Ascending aorta (tissue), 2 donors: ENCODE measurements around the gene MSL1. TPM values are rescaled to one million over a fixed set of nuclear protein-coding genes. Genes with fewer than 3 reads are reported as not detected.

Experiments
- DNase-seq, 2 donors: peaks; one replicate each; pipeline ENCODE4 v3.0.0-alpha.2; 2019; ENCODE audit warnings: low spot score in 2 of 2
- H3K27ac ChIP-seq, 2 donors: fragments of 200-600 bp; sonication (generic); one replicate each; pipeline ENCODE4 v1.5.1; 2016 to 2017; ENCODE audit warnings: mild to moderate bottlenecking in 1 of 2
- H3K27me3 ChIP-seq: fragments of 200-600 bp; sonication (generic); one replicate; pipeline ENCODE4 v1.5.1; 2017
- H3K36me3 ChIP-seq, 2 donors: fragments of 200-600 bp; sonication (generic); one replicate each; pipeline ENCODE4 v1.5.1; 2016
- H3K4me1 ChIP-seq, 2 donors: fragments of 200-600 bp; sonication (generic); one replicate each; pipeline ENCODE4 v1.5.1; 2016 to 2017; ENCODE audit warnings: mild to moderate bottlenecking in 1 of 2
- H3K4me3 ChIP-seq, 2 donors: fragments of 200-600 bp; sonication (generic); one replicate each; pipeline ENCODE4 v1.5.1; 2016 to 2017; ENCODE audit warnings: mild to moderate bottlenecking in 1 of 2
- H3K9me3 ChIP-seq, 2 donors: fragments of 200-600 bp; sonication (generic); one replicate each; pipeline ENCODE4 v1.5.1; 2016
- intact Hi-C: fragments of 100-400 bp; cut with DNase I; formaldehyde crosslinking; loops from one replicate; pipeline ENCODE4 v1.15.1; 2023
- total RNA-seq: library from RNA; depleted of rRNA; stranded (reverse); fragments of >200 nt; gene quantifications from one replicate; pipeline ENCODE4 v1.1.0, GENCODE V29; 2016
- TF ChIP-seq, protein P1 (sequence below), 3 experiments: fragments of 200-600 bp in 2 of 3; fragments of 450-650 bp in 1 of 3; sonication (generic) in 2 of 3; IDR thresholded peaks; one replicate each; pipeline ENCODE4 v1.5.1; 2016 to 2019; ENCODE audit warnings: antibody characterized with exemption in 3 of 3, mild to moderate bottlenecking in 1 of 3, moderate library complexity in 1 of 3

MSL1 gene
- total RNA-seq, 1 donor from 2014 or later = 82.5 TPM

DNA sequence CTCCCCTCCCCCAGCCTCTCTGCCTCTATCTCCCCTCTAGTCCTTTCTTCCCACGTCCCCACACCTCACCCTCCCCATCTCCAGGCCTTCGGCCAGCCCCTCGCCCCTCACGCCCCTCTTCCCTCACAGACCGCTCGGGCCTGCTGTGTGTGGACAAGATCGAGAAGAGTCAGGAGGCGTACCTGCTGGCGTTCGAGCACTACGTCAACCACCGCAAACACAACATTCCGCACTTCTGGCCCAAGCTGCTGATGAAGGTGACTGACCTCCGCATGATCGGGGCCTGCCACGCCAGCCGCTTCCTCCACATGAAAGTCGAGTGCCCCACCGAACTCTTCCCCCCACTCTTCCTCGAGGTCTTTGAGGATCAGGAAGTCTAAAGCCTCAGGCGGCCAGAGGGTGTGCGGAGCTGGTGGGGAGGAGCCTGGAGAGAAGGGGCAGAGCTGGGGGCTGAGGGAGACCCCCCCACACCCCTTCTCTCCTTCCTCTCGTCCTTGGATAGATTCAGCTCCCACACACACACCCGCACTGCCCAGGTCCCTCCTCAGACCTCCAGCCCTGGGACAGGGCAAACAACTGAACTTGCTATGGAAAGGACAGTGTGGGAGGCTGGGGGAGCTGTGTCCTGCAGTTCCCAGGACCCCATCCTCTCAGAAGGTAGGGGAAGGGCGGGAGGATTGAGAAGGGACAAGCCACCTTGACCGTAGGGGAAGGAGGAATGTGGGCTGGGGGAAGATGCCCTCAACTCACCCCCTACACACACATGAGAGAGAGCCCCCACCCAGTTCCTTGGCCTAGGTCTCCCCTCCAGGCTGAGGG, 32.5 kb upstream of the MSL1 start:
- no peak for DNase-seq
- TF ChIP-seq, protein P1, sequence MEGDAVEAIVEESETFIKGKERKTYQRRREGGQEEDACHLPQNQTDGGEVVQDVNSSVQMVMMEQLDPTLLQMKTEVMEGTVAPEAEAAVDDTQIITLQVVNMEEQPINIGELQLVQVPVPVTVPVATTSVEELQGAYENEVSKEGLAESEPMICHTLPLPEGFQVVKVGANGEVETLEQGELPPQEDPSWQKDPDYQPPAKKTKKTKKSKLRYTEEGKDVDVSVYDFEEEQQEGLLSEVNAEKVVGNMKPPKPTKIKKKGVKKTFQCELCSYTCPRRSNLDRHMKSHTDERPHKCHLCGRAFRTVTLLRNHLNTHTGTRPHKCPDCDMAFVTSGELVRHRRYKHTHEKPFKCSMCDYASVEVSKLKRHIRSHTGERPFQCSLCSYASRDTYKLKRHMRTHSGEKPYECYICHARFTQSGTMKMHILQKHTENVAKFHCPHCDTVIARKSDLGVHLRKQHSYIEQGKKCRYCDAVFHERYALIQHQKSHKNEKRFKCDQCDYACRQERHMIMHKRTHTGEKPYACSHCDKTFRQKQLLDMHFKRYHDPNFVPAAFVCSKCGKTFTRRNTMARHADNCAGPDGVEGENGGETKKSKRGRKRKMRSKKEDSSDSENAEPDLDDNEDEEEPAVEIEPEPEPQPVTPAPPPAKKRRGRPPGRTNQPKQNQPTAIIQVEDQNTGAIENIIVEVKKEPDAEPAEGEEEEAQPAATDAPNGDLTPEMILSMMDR (IDR thresholded peaks at IDR 0.05) = no peak
- H3K27ac ChIP-seq = peak overlapping the region; percentile 91 to 99
- H3K4me1 ChIP-seq = peaks cover 5 to 43% of the 10 kb centered on the region in 2 donors
- intact Hi-C loops = loop anchor here (5.0 kb wide), 1 partner anchor 77 kb away; no protein-coding TSS in a partner anchor
- H3K4me3 ChIP-seq = no peak overlapping the region
- peaks cover 73 to 81% of the 10 kb centered on the region in 2 donors for H3K36me3 ChIP-seq
- no peaks in the 10 kb centered on the region for H3K27me3 ChIP-seq
- no peaks in the 10 kb centered on the region for H3K9me3 ChIP-seq

DNA sequence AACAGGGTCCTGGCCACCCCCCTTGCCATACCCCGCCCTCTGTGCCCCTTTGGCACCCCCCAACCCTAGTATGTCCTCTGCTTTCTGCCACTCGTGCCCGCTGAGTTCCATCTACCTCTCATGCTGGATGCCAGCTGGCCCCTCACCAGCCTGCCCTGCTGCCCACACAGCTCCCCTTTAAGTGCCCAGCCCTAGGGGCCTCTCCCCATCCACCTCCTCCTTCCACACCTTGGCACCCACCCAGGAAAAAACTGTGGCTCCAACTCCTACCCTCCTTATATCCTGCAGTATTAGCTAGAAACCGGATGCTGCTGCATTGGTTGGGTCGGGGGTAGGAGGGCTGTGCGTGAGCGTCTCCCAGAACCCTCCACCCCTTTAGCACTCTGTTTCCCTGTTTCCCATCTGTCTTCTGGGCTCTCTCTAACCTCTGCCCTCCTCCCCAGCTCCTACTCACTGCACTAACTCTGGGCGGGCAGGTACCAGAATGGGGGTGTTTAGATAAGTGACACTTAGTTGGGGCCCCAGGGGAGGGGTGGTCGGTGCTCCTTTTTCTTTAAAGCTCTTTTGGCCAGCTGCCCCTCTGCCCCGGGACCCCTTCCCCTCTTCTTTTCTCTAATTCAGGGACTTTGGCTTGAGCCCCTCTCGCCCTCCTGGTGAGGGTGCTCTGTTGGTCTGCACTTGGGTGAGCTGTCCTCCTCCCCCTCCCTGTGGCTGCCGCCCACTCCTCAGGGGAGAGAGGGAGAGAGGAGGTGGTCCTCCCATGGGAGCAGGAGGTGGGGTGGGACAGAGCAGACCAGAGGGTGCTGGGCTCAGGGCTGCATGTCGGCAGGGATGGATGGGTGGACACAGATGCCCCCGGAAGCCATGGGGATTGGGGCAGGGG, 31.3 kb upstream of the MSL1 start:
- H3K36me3 ChIP-seq = peaks cover 73 to 79% of the 10 kb centered on the region in 2 donors

DNA sequence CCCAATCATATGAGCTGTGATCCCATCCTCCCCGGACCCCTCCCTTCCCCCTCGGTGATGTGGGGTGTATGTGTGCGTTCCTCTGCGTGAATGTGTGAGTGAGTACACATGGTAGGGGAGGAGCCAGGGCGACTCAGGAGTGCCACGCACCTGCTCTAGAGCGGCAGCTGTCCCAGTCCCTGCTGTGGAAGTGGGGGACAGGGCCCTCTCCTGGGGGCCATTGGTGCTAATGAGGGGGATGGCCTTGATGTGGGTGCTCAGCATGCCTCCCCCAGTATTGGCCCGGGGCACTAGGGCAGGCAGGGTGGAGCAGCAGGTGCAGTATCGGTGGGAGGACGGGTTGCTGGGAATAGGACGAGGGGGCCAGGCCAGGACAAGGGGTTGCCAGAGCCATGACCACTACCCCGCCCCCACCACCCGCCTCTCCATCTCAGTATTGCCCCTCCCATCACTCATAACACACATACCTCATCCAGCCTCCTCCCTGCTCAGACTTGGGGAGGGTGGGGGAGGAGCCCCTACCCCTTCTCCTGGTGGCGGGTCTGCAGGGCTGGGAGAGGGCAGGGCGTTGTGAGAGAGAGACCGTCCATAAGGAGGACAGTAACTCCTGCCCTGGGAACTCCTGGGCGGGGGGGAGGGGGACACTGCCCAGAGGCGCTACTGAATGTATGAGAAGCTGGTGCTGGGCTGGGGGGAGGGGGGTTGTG, 29.9 kb upstream of the MSL1 start:
- Histone ChIP-seq H3K9me3 (no peaks in the 10 kb centered on the region), H3K27ac (peak overlapping the region; percentile 91 to 99), H3K36me3 (peaks cover 73 to 81% of the 10 kb centered on the region in 2 donors), H3K4me1 (peaks cover 25 to 63% of the 10 kb centered on the region in 2 donors), H3K4me3 (no peak overlapping the region), H3K27me3 (no peaks in the 10 kb centered on the region)
- TF ChIP-seq, protein P1 (IDR thresholded peaks at IDR 0.05) = no peak
- intact Hi-C loops = loop anchor here (2.0 kb wide), 2 partner anchors 19 to 23 kb away; no protein-coding TSS in a partner anchor
- DNase-seq = no peak

More for the DNA sequence above, 31.3 kb upstream of the MSL1 start:
- no peak for DNase-seq
- no peaks in the 10 kb centered on the region for H3K27me3 ChIP-seq
- intact Hi-C loops = no loop called here
- TF ChIP-seq, protein P1 (IDR thresholded peaks at IDR 0.05) = no peak
- H3K4me1 ChIP-seq = peaks cover 13 to 55% of the 10 kb centered on the region in 2 donors
- H3K27ac ChIP-seq = peak overlapping the region; percentile 91 to 99
- no peak overlapping the region for H3K4me3 ChIP-seq
- H3K9me3 ChIP-seq = no peaks in the 10 kb centered on the region

DNA sequence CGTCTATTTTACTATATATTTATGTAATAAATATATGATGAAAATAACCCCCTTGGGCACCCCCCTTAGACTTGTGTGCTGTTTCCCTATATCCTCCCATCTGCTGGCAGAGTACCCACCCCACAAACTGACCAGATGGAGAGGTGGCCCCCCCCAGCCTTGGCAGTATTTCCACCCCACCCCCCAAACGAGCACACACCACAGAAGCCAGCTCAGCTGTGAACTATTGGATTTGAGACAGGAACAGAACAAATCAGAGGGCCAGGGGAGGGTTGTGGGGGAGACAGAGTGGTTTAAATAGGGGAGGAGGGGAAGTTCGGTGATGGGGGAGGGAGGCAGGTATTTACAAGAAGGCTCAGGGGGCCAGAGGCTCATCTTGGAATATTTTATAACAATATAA, 29.2 kb upstream of the MSL1 start:
- Histone ChIP-seq H3K36me3 (peaks cover 71 to 76% of the 10 kb centered on the region in 2 donors), H3K4me3 (no peak overlapping the region), H3K27ac (peak overlapping the region; percentile 91 to 99), H3K9me3 (no peaks in the 10 kb centered on the region), H3K4me1 (peaks cover 32 to 71% of the 10 kb centered on the region in 2 donors), H3K27me3 (no peaks in the 10 kb centered on the region)
- DNase-seq = no peak
- intact Hi-C loops = loop anchor here (2.0 kb wide), 2 partner anchors 18 to 24 kb away; no protein-coding TSS in a partner anchor
- TF ChIP-seq, protein P1 (IDR thresholded peaks at IDR 0.05) = no peak

DNA sequence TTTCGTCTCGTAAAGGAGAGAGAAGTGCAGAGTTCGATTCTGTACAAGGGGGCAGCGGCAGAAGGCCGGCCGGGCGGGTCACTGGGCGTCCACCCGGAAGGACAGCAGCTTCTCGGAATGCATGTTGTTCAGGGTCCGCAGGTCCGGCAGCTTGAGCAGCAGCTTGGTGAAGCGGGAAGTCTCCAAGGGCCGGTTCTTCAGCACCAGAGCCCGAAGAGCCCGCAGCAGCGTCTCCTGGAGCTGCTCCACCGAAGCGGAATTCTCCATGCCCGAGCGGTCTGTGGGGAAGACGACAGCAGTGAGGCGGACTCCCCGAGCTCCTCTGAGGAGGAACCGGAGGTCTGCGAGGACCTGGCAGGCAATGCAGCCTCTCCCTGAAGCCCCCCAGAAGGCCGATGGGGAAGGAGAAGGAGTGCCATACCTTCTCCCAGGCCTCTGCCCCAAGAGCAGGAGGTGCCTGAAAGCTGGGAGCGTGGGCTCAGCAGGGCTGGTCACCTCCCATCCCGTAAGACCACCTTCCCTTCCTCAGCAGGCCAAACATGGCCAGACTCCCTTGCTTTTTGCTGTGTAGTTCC, 28.7 kb upstream of the MSL1 start:
- TF ChIP-seq, protein P1 (IDR thresholded peaks at IDR 0.05) = no peak
- DNase-seq = no peak
- Histone ChIP-seq H3K27ac (peak overlapping the region; percentile 91 to 99), H3K4me3 (peak overlapping the region in 1 of 2 donors; percentile 2), H3K9me3 (no peaks in the 10 kb centered on the region), H3K4me1 (peaks cover 36 to 76% of the 10 kb centered on the region in 2 donors), H3K27me3 (no peaks in the 10 kb centered on the region), H3K36me3 (peaks cover 66 to 71% of the 10 kb centered on the region in 2 donors)
- intact Hi-C loops = loop anchor here (2.0 kb wide), 2 partner anchors 18 to 24 kb away; no protein-coding TSS in a partner anchor
